Measurements from ENCODE around the gene ARHGDIA. TPM values are rescaled to one million over a fixed set of nuclear protein-coding genes. Genes with fewer than 3 reads are reported as not detected.

Gene ARHGDIA
- total RNA-seq, 1 donor from 2014 or later, result 239 TPM

DNA sequence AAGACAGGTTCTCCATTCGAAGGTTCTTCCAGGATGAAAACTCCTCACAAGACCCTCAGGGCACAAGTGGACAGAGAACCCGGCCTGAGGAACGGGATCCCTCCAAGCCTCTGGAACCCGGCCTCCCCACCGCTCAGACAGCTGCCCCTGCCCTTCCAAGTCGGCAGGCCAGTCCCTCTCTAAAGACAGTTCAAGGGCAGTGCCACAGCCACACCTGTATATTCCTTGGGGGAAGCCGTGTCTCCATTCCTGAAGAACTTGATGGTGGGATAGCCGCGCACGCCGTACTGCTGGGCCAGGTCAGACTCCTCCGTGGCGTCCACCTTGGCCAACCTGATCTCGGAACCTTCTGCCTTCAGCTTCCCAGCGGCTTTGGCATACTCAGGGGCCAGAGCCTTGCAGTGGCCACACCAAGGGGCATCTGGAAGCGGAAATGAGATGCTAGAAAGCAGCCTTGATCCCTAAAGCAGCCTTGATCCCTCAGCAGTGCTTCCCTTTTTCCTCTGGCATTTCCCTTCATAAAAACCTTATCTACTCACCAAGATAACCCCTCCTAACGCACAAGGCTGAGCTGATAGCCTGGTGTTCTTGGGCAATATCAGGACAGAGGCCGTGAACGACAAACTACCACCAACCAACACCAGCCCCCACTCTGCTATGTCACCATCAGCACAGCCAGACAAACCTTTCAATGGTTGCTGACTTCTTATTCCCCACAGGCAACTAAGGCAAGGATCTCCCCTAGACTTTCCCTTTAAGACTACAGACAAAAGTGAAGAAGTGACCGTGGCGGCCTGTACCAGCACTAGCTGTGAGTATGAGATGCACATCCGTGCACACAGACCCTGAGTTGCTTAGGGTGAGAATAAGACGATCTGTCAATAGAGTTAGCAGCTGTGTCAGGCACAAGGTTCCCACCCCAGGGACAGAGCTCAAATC lies 11.9 kb downstream of the ARHGDIA start:
- Mint-ChIP-seq H3K9me3 (ENCODE audit: low read depth) (no peaks in the 10 kb centered on the region), H3K36me3 (ENCODE audit: insufficient read depth) (peaks cover 7% of the 10 kb centered on the region), H3K4me3 (ENCODE audit: low read depth) (peak overlapping the region; percentile 88), H3K27ac (peak overlapping the region; percentile 85), H3K27me3 (no peaks in the 10 kb centered on the region), H3K4me1 (ENCODE audit: low read depth) (peaks cover 27% of the 10 kb centered on the region)
- DNase-seq (ENCODE audit: low spot score, unreplicated experiment), result no peak
- TF ChIP-seq, protein P1, sequence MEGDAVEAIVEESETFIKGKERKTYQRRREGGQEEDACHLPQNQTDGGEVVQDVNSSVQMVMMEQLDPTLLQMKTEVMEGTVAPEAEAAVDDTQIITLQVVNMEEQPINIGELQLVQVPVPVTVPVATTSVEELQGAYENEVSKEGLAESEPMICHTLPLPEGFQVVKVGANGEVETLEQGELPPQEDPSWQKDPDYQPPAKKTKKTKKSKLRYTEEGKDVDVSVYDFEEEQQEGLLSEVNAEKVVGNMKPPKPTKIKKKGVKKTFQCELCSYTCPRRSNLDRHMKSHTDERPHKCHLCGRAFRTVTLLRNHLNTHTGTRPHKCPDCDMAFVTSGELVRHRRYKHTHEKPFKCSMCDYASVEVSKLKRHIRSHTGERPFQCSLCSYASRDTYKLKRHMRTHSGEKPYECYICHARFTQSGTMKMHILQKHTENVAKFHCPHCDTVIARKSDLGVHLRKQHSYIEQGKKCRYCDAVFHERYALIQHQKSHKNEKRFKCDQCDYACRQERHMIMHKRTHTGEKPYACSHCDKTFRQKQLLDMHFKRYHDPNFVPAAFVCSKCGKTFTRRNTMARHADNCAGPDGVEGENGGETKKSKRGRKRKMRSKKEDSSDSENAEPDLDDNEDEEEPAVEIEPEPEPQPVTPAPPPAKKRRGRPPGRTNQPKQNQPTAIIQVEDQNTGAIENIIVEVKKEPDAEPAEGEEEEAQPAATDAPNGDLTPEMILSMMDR (IDR thresholded peaks at IDR 0.05; ENCODE audit: unreplicated experiment), result no peak

DNA sequence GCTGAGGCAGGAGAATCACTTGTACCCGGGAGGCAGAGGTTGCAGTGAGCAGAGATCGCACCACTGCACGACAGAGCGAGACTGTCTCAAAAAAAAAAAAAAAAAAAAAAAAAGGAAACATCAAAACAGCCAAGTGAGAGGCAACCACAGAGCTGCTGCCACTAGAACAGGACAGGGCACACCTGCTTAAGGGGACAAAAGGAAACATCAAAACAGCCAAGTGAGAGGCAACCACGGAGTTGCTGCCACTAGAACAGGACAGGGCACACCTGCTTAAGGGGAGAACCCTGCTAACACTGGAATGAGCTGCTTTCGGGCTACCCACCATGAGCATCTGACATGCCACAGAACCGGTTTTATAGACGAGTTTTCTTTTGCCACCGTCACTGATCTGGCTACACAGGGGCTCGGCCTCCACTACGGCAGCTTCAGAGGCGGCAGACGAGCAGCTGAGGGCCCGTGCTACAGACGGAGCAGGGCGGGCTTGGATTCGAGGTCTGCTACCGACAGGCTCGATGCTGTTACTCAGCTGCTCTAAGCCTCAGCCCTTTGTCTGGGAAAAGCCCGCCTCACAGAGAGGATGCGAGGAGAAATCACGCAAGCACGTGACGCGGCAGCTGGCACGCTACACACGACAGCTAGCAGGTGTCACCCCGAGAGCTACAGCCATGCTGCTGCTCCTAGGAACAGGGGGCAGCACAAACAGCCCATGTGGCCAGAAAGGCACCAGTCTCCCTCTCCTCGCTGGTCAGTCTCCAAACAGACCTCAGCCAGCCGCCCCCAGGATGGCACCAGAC lies 12.8 kb downstream of the ARHGDIA start:
- Mint-ChIP-seq H3K4me1 (ENCODE audit: low read depth) (peaks cover 25% of the 10 kb centered on the region), H3K36me3 (ENCODE audit: insufficient read depth) (peaks cover 9% of the 10 kb centered on the region), H3K27me3 (no peaks in the 10 kb centered on the region), H3K9me3 (ENCODE audit: low read depth) (no peaks in the 10 kb centered on the region), H3K27ac (peak overlapping the region; percentile 71), H3K4me3 (ENCODE audit: low read depth) (peak overlapping the region; percentile 88)
- TF ChIP-seq, protein P1 (IDR thresholded peaks at IDR 0.05; ENCODE audit: unreplicated experiment), result no peak
- no peak for DNase-seq (ENCODE audit: low spot score, unreplicated experiment)

DNA sequence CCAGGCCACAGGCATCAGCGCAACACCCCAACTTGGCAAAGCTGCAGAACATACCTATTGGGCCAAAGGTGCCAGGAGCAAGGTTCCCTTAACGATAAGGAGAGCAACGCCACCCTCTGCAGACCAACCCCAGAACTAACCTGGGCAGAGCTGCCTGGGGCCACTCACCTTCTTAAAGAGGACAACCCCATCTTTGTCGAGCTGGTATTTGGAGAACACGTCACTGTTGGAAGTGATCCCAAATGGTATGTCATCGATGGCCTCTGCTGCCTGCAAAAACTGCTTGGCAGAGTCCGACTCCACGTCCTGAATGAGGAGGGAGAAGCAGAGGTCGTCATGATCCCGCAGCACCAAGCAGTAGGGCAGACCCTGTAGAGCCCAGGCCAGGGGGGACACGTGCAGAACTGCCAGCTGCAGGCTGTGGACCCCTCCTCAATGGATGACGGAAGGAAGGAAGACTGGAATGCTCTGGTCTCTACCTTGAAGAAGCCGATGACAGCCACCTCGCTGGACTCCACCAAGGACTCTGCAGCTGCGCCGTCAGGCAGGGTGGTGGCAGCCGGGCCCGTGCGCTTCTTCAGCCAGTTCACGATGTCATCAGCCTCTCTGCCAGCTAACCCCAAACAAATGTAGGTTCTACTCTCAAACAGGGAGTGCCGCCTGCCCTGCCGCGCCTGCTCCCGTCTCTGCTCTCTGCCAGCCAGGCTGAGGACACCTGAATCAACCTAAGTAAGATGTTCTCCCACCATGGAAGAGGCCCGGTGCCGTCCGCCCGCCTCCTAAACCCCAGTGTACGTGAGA lies 16.0 kb downstream of the ARHGDIA start:
- TF ChIP-seq, protein P1 (IDR thresholded peaks at IDR 0.05; ENCODE audit: unreplicated experiment), result no peak
- no peak for DNase-seq (ENCODE audit: low spot score, unreplicated experiment)
- H3K4me3 Mint-ChIP-seq (ENCODE audit: low read depth), result no peak overlapping the region
- no peaks in the 10 kb centered on the region for H3K9me3 Mint-ChIP-seq (ENCODE audit: low read depth)
- H3K36me3 Mint-ChIP-seq (ENCODE audit: insufficient read depth), result peaks cover 15% of the 10 kb centered on the region
- H3K4me1 Mint-ChIP-seq (ENCODE audit: low read depth), result peaks cover 15% of the 10 kb centered on the region
- no peaks in the 10 kb centered on the region for H3K27me3 Mint-ChIP-seq
- peak overlapping the region; percentile 45 for H3K27ac Mint-ChIP-seq

DNA sequence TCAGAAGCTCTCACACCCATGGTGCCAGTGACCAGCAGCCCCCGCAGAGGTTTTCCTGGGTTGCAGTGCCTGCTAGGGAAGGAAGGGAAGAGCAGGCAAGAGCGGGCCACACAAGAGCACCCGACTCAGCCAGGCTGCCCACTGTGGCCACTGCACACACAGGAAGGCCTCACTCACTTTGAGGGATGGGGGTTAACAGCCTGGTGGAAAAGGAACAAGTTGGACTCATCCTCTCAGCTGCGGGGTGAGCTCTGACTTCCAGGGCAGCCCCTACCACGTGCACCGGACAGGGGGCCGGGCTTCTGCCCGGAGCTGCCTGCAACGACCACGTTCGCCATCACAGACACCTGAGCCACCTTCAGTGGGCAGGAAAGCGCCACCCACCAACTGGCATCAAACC lies 18.9 kb downstream of the ARHGDIA start:
- no peaks in the 10 kb centered on the region for H3K9me3 Mint-ChIP-seq (ENCODE audit: low read depth)
- no peak overlapping the region for H3K4me3 Mint-ChIP-seq (ENCODE audit: low read depth)
- no peaks in the 10 kb centered on the region for H3K27me3 Mint-ChIP-seq
- no peak for DNase-seq (ENCODE audit: low spot score, unreplicated experiment)
- TF ChIP-seq, protein P1 (IDR thresholded peaks at IDR 0.05; ENCODE audit: unreplicated experiment), result no peak
- peaks cover 13% of the 10 kb centered on the region for H3K36me3 Mint-ChIP-seq (ENCODE audit: insufficient read depth)
- no peaks in the 10 kb centered on the region for H3K4me1 Mint-ChIP-seq (ENCODE audit: low read depth)
- no peak overlapping the region for H3K27ac Mint-ChIP-seq

Data from progenitor cell of endocrine pancreas (in vitro differentiated cells).